ENCODE results near the gene SMYD3.

DNA sequence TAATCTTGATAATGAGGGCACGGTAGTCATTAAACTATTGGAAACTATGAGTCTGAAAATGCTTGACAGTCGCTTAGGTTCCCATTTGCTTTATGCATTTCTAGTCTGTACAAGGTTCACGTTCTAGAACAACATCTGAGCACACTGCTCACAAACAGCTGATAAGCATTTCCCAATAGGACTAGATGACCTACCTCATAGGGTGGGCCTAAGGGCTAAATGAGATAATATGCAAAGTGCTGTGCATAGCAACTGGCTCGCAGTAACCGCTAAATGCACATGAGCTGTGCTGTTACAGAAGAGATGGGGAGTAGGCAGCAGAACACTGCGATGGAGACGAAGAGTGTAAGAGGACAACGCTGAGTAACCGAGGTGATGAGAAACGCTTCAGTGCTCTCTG is 628.0 kb downstream of the SMYD3 start:
- TF ChIP-seq POLR2AphosphoS5 (IDR thresholded peaks at IDR 0.05; ENCODE audit: insufficient read depth in 1 of 2, low read depth in 1 of 2) (no peak), POLR2A (IDR thresholded peaks at IDR 0.05) (no peak)
- TF ChIP-seq, protein P1, sequence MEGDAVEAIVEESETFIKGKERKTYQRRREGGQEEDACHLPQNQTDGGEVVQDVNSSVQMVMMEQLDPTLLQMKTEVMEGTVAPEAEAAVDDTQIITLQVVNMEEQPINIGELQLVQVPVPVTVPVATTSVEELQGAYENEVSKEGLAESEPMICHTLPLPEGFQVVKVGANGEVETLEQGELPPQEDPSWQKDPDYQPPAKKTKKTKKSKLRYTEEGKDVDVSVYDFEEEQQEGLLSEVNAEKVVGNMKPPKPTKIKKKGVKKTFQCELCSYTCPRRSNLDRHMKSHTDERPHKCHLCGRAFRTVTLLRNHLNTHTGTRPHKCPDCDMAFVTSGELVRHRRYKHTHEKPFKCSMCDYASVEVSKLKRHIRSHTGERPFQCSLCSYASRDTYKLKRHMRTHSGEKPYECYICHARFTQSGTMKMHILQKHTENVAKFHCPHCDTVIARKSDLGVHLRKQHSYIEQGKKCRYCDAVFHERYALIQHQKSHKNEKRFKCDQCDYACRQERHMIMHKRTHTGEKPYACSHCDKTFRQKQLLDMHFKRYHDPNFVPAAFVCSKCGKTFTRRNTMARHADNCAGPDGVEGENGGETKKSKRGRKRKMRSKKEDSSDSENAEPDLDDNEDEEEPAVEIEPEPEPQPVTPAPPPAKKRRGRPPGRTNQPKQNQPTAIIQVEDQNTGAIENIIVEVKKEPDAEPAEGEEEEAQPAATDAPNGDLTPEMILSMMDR (IDR thresholded peaks at IDR 0.05), result no peak
